Measurements from ENCODE around the gene UPK3BL2.
"Not testable (repeated sequence)": the region's sequence is repeated elsewhere in the genome, so short reads cannot be mapped to it uniquely, and the experiment has no call there.

UPK3BL2 gene, protein sequence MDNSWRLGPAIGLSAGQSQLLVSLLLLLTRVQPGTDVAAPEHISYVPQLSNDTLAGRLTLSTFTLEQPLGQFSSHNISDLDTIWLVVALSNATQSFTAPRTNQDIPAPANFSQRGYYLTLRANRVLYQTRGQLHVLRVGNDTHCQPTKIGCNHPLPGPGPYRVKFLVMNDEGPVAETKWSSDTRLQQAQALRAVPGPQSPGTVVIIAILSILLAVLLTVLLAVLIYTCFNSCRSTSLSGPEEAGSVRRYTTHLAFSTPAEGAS

DNA sequence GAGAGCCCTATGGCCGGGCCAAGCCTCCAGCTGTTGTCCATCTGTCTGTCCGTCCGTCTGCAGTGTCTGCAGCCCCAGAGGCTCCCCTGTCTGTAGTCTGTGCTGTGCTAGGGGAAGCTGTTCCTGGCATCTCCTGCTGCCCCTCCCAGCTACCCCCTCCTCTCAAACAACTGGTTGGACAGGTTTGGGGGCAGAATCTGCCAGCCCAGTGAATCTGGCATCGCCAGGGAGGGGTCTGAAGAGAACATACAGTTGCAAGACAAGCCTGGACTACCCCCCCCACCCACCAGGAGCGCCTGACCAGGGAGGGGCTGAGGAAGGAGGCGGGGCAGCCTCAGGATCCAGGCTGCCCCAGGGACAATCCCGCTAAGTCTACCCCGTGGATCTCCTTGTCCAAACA lies at the start of gene UPK3BL2:
TSS of gene UPK3BL2 (minus strand) at position 101 of the 400 bp plus-strand sequence. CDS start at position 41, 60 bp downstream.
- DNase-seq: not testable (repeated sequence)

DNA sequence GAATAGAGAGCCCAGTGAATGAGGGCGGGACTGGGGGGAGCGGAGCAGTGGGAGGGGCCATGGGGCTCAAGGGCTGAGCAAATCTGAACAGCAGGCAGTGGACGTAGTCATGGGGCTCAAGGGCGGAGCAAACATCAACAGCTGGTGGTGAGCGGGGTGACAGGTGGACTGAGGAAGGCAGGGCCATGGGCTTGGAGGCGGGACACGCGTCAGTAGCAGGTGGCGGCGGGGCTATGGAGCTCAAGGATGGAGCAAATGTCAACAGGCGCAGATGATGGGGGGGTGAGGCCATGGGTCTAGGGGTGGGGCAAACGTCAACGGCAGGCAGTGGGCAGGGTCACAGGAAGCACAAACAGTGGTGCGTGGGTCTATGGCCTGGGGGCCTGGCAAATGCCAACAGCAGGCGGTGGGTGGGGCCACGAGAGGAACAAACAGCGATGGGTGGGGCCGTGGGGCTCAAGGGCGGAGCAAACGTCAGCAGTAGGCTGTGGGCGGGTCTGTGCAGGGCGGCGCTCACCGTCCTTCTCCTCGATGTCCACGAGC lies 49.1 kb upstream of the UPK3BL2 start:
- DNase-seq: not testable (repeated sequence)

DNA sequence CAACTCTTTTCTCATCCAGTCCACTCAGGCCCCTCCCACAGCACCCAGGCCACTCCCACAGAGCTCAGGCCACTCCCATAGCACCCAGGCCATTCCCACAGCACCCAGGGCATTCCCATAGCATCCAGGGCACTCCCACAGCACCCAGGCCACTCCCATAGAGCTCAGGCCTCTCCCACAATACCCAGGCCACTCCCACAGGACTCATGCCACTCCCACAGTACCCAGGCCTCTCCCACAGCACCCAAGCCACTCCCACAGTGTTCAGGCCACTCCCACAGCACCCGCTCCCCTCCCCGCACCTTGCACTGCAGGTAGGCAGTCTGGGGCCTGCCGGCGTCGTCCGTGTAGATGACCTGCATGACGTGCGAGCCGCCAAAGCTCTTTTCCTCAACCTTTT lies 46.4 kb upstream of the UPK3BL2 start:
- DNase-seq: not testable (repeated sequence)

DNA sequence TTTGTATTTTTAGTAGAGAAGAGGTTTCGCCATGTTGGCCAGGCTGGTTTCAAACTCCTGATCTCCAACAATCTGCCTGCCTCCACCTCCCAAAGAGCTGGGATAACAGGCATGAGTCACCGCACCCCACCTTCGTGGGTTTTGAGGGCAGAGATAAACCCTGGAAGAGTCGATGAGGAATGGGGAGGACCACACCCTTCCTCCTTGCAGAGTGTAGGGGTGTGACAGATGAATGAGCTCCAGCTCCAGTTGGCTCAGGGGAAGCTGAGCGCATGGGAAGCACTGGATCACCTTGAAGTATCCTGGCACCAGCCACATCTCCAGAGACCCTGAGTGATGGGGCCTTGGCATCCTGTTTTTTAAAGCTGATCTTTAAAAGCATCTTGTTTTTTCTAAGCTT lies 40.0 kb upstream of the UPK3BL2 start:
- not testable (repeated sequence) for DNase-seq

DNA sequence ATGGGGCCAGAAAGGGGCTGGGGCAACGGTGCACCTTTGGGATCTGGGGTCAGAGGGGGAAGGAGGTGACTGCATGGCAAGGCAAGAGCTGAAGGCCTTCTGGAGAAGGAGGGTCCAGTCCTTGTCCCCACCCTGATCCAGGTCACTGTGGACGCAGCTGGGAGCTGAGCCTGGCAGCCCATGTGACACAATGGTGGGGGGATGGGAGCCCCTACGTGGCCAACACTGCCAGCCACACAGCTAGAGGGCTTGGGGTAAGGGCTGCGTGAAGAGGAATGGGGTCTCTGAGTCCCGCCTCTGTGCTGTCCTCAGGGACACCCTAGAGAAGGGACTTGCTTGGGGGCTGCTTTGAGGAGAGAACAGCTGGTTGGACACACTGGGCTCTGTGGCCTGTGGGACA lies 38.2 kb upstream of the UPK3BL2 start:
- DNase-seq: not testable (repeated sequence)

DNA sequence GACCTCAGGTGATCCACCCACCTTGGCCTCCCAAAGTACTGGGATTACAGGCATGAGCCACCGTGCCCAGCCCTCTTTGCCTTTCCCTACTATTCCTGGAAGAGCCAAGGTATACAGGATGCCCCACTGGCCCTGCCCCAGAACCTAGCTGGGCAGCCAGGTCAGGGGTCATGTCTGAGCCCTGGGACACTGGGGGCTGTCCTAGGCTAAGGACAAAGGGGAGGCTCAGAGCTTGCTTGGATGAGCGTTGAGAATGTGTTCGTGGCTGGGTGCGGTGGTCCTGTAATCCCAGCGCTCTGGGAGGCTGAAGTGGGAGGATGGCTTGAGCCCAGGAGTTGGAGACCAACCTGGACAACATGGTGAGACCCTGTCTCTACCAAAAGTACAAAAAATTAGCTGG lies 35.0 kb upstream of the UPK3BL2 start:
- not testable (repeated sequence) for DNase-seq

DNA sequence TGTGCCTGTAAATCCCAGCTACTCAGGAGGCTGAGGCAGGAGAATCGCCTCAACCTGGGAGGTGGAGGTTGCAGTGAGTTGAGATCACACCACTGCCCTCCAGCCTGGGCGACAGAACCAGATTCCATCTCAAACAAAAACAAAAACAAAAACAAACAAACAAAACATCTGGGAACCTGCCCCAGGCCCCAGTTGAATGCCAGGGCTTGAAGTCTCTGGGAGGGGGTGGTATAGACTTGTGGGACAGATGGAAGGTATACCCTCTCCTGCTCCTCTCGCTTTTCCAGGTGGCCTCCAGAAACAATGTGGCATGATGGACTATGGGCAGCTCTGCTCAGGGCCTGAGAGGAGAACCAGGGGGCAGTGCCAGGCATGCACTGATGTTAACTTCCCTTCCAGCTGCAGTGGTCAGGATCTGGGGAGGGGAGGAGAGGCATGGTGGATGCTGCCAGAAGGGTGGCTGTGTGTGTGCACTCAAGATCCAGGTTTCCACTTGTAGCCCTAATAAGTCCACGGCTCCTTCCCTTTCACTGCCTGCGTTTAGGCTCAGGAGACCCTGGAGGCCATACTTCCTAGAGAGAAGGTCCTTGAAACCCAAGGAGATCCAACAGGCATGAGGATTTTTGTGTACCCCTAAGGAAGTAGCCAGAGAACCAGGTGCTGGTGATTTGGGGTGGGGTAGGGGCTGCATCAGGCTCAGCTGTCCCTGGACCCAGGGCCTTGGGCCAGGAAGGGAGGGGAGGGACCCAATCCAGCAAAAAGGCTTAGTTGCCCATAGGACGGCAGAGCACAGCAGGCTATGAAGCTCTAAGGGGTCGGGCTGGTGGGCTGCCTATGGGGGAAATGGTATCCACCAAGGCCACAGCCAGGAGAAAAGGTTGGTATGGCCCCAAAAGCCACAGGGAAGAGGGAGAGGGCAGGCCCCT lies 34.1 kb upstream of the UPK3BL2 start:
- not testable (repeated sequence) for DNase-seq

DNA sequence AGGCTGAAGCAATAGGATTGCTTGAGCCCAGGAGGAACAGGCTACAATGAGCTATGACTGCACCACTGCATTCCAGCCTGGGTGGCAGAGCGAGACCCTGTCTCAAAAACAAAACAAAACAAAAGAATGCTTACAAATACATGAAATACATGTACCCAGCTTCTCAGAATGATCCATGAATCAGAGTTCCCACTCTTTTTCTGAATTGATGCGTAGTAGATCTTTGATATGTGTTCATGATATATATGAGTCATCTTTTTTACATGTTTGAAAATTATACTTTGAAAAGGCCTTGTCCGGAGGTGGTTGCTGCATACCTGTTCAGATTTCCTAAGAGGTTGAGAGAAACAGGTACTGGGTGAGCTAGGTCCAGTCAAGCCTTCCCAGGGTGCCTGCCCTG lies 32.9 kb upstream of the UPK3BL2 start:
- DNase-seq: not testable (repeated sequence)

DNA sequence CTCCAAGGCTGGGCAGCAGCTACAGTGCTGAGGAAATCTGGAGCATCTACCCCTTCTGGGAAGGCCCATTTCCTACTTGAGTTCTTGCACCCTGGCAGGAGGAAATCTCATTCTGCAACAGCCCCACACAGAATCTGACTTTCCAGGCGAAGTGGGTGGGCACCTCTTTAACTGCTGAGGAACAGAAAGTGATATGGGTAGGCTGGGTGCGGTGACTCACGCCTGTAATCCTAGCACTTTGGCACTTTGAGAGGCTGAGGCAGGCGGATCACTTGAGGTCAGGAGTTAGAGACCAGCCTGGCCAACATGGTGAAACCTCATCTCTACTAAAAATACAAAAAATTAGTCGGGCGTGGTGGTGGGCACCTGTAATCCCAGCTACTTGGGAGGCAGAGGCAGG lies 31.1 kb upstream of the UPK3BL2 start:
- not testable (repeated sequence) for DNase-seq

DNA sequence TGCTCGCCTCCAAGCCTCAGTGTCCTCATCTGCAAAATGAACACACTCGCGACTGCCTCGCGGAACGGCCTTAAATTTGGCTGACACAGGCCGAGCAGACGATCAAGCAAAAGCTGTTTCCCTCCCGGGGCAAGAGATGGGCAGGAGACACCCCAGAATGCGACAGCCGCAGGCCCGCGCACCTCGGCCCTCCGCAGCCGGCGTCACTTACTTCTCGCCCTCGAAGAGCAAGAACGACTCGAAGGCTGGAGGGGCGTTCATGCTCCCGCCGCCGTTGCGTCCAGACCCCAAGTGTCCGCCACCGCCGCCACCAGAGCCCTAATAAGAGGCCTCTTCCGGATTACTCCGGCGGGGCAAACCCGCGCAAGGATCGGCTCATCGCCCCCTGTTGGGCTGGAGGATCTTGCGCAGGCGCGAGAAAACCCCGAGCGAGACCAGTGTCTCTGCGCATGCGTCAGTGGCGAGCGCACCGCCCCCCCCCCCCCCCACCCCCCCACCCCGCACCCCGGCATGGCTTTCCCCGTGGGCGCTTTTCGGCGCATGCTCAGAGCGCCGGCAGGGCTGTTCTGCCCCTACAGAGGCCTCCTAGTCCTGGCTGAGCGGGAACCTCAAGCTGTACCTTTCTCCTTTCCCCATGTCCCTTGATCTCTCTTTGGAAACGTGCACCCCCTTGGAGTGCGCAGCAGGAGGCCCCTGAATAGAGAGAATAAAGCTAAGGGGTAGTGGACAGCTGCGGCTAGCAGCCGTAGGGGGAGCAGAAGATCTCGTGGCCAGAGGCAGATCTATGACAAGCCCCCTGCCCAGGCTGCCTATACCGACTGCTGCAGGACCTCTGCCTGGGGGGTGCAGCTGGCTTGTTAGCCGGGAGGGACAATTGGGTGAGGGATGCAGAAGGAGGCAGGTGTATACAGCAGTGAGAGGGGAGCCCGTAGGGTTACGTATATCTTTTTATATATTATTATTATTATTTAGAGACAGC lies 29.1 kb upstream of the UPK3BL2 start, which contains the start of gene POLR2J3:
TSS of gene POLR2J3 (minus strand) at position 323 of the 979 bp plus-strand sequence. CDS start at position 261, 62 bp downstream.
- not testable (repeated sequence) for DNase-seq

DNA sequence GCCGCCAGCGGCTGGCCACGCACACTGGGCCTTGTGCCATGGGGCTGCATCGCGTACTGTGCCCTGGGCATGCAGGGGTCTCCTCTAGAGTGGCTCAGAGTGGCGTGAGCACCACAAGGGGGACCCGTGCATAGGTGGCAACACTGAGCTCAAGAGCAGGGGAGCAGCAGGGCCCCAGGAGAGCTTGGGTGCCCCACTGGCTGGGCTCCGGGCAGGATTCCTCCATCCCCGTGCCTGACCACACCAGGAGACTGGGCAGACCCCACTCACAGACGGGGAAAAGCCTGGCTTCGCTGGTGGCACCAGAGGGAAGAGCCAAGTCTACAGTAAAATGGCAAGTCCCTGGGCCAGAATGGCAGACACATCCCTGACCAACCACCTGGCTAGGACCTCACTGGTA lies 25.1 kb upstream of the UPK3BL2 start:
- DNase-seq: not testable (repeated sequence)

DNA sequence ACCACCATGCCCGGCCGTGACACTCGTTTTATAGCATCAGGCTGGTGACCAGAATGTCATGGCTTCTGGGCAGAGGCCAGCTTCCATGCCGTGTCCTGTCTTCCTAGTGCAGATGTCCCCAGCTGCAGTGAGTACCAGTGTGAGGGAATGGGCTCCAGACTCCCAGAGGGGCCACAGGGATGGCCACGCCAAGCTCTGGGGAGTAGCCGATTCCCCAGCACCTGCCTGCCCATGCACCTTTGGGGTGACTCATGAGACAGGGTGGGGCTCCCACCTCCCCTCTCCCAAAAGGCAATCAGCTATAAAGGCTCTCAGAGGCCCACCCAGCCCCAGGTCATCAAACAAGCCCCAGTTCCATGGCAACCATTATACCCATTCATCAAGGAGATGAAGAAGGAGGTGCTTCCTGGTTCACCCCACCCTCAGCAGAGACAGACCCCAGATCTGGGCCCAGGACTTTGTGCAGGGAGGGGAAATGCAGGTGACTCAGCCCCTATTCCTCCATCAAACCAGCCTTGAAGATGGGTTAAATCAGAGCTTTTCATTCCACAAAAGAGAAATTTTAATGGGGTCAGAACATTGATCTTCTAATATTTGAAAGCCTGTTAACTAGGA lies 7.4 kb upstream of the UPK3BL2 start, which contains the start of gene SPDYE2:
TSS of gene SPDYE2 (plus strand) at position 419 of the 615 bp plus-strand sequence. CDS start 2,030 bp downstream, outside the sequence.
- DNase-seq: not testable (repeated sequence)

DNA sequence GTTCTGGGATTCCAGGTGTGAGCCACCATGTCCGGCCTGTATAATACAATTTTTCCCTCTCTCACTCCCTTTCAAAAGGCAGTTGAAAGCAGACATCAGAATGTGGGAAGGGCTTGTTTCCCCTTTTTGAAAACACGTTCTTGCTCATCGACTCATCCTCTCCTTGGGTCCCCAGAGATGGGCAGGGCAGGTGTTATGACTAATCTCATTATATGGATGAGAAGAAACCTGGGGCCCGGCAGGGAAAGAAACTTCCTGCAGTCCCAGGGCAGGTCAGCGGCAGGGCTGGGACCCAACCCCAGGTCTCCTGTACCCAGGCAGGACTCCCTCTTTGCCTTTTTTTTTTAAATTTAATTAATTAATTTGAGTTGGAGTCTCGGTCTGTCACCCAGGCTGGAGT lies 2.9 kb upstream of the UPK3BL2 start:
- not testable (repeated sequence) for DNase-seq

DNA sequence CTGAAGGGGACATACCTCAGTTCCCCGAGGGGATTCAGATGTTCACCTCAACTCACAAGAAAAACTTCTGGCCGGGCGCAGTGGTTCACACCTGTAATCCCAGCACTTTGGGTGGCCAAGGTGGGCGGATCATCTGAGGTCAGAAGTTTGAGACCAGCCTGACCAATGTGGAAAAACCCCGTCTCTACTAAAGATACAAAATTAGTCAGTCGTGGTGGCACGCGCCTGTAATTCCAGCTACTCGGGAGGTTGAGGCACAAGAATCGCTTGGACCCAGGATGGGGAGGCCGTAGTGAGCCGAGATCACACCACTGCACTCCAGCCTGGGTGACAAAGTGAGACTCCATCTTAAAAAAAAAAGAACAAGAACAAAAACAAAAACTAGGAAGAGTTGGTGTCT lies 1.8 kb upstream of the UPK3BL2 start:
- DNase-seq: not testable (repeated sequence)

DNA sequence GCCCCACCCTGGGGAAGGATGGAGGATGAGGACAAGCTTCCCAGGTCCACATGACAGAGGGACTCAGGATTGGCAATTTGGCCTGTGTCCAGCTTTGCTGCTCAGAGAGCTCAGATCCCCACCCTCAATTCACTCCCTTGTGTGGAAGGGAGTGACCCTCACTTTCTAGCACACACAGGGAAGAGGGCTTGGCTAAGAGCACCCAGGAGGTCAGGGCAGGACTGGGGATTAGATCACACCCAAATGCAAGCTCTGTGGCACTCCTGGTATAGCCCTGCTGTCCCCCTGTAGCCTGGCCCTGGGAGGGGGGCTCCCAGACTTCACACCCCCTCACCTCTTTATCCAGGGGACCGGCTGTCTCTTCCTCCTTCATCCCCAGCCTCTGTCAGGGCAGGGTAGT lies 876 bp upstream of the UPK3BL2 start:
- DNase-seq: not testable (repeated sequence)

DNA sequence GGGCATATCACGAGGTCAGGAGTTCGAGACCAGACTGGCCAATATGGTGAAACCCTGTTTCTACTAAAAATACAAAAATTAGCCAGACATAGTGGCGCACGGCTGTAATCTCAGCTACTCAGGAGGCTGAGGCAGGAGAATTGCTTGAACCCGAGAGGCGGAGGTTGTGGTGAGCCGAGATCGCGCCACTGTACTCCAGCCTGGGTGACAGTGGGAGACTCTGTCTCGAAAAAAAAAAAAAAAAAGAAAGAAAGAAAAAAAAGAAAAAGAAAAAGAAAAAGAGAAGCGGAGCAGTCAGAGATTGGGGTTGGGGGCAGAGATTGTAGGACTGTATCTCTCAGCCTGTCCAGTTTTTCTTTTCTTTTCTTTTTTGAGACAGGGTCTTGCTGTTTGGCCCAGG lies 725 bp downstream of the UPK3BL2 start:
- not testable (repeated sequence) for DNase-seq

DNA sequence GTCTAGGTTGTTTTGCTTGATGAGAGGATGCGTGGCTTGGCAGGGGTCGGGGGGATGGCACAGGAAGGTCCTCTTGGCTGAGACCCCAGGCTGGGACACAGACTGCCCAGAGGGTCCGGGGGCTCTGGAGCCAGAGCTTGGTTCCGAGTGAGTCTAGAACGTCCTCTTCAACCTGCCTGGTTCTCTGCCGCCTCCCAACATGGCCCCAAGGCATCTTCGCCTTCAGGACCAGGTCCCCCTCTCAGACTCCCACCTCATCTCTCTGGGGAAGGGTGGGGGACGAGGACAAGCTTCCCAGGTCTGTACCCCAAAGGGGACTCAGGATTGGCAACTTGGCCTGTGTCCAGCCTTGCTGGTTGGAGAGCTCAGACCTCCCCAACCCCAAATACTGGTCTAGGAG lies 1.4 kb downstream of the UPK3BL2 start:
- not testable (repeated sequence) for DNase-seq

DNA sequence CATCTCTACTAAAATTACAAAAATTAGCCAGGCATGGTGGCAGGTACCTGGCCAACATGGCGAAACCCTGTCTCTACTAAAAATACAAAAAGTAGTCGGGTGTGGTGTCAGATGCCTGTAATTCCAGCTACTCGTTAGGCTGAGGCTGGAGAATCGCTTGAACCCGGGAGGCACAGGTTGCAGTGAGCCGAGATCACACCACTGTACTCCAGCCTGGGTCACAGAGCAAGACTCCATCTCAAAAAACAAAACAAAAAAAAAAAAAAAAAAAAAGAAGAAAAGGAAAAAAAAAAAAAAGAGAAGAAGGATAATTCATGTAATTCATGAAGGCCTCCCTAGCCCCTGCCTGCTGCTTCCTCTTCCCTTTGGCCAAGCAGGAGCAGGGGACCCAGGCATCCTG lies 2.9 kb downstream of the UPK3BL2 start:
- not testable (repeated sequence) for DNase-seq

DNA sequence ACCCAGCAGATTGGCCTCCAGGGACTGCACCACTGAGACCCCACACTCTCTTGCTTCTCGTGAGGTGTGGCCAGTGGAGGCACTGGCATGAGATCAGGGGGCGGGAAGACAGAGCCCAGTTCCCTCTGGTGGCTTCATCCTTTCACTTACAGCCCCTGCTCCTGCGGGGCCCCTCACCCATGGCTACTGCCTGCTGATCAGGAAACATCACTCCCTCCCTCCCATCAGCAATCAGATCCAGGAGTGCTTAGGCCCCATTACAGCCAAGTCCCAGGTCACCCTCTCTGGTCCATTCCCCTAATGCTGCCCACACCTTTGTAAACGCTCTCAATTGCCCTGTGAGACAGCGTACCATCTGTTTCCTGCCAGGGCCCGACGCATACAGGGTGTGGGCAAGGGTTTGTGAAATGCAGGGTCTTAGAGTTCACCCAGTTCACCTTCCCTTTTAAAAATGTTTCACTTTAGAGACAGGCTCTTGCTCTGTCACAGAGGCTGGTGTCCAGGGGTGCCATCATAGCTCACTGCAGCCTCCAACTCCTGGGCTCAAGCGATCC lies 8.4 kb downstream of the UPK3BL2 start:
- not testable (repeated sequence) for DNase-seq

DNA sequence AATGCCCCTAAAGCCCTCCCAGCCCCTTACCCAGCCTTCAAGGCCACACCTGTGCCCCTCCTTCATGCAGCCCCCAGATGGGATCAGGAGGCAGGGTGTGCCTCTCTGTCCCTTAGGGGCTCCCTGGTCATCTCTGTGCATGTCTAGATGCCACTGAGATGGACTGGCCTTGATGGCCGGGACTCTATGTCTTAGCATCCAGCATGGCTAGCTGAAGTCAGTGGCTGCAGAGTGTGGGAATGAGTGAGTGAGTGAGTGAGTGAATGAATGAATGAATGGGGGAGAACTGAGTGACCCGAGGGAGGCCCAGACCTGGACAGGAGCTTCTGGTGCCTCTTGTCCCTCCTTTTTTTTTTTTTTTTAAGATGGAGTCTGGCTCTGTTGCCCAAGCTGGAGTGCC lies 11.4 kb downstream of the UPK3BL2 start:
- DNase-seq: not testable (repeated sequence)

DNA sequence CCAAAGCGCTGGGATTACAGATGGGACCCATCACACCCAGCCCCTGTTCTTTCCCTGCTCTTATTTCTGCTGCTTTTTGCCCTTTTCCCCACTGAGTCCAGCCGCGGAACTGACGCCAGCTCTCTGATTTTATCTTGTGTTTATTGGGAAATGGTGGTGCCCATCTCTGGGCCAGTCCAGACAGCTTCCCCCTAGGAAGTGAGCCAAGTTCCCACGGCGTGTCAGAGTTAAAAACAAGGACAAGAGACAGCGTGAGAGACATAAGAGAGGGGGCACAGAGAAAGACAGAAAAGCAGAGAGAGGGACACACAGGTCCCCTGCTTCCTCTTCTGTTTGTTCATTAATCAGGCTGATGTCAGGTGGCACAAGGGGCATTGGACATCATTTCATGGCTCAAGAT lies 11.9 kb downstream of the UPK3BL2 start:
- DNase-seq: not testable (repeated sequence)

Measured in NCI-H1694 treated with DMSO at 0.1 percent for 48 hours (cell line).